Glutamatergic neuron (in vitro differentiated cells): Measurements from ENCODE around the gene GNG5. TPM values are rescaled to one million over a fixed set of nuclear protein-coding genes. Genes with fewer than 3 reads are reported as not detected.

ENCODE experiments used
- DNase-seq: peaks from one replicate; pipeline ENCODE4 v3.0.0; 2022
- H3K27ac Mint-ChIP-seq: one replicate; pipeline ENCODE4 v1.8.0; 2020; ENCODE audit warnings: mild to moderate bottlenecking, mixed read lengths, inconsistent platforms; ENCODE audit not compliant: unreplicated experiment
- H3K27me3 Mint-ChIP-seq: one replicate; pipeline ENCODE4 v1.8.0; 2020; ENCODE audit warnings: mild to moderate bottlenecking, moderate library complexity, mixed read lengths, inconsistent platforms; ENCODE audit not compliant: unreplicated experiment
- H3K36me3 Mint-ChIP-seq: one replicate; pipeline ENCODE4 v1.8.0; 2020; ENCODE audit warnings: mild to moderate bottlenecking, mixed read lengths, inconsistent platforms; ENCODE audit not compliant: unreplicated experiment
- H3K4me1 Mint-ChIP-seq: one replicate; pipeline ENCODE4 v1.8.0; 2020; ENCODE audit warnings: mild to moderate bottlenecking, low read depth, mixed read lengths, inconsistent platforms; ENCODE audit not compliant: unreplicated experiment
- H3K4me3 Mint-ChIP-seq: one replicate; pipeline ENCODE4 v1.8.0; 2020; ENCODE audit warnings: mild to moderate bottlenecking, mixed read lengths, inconsistent platforms; ENCODE audit not compliant: unreplicated experiment
- H3K9me3 Mint-ChIP-seq: one replicate; pipeline ENCODE4 v1.8.0; 2020; ENCODE audit warnings: mild to moderate bottlenecking, moderate library complexity, mixed read lengths, inconsistent platforms; ENCODE audit not compliant: unreplicated experiment
- total RNA-seq: library from RNA; stranded (reverse); fragmentation: NEBNext Ultra II Directional; extraction: Animal tissue kit (Norgen Biotek cat#: 25700); gene quantifications from one replicate; pipeline ENCODE4 v1.2.1, GENCODE V29; 2021; ENCODE audit not compliant: unreplicated experiment
- TF ChIP-seq, protein P1 (sequence below): fragments of 200-600 bp; sonication (generic); IDR thresholded peaks from one replicate; pipeline ENCODE4 v1.5.0; 2021; ENCODE audit not compliant: partially characterized antibody, unreplicated experiment

The GNG5 gene
- total RNA-seq, 1 donor from 2014 or later: 101 TPM

GRCh38 chr1:84479998-84480397 is 26.4 kb downstream of the GNG5 start:
- Mint-ChIP-seq H3K4me3 (peak overlapping the region; percentile 100), H3K27ac (peak overlapping the region; percentile 97), H3K27me3 (peaks cover 9% of the 10 kb centered on the region), H3K4me1 (peaks cover 6% of the 10 kb centered on the region), H3K9me3 (peaks cover 12% of the 10 kb centered on the region), H3K36me3 (peaks cover 9% of the 10 kb centered on the region)
- TF ChIP-seq, protein P1, sequence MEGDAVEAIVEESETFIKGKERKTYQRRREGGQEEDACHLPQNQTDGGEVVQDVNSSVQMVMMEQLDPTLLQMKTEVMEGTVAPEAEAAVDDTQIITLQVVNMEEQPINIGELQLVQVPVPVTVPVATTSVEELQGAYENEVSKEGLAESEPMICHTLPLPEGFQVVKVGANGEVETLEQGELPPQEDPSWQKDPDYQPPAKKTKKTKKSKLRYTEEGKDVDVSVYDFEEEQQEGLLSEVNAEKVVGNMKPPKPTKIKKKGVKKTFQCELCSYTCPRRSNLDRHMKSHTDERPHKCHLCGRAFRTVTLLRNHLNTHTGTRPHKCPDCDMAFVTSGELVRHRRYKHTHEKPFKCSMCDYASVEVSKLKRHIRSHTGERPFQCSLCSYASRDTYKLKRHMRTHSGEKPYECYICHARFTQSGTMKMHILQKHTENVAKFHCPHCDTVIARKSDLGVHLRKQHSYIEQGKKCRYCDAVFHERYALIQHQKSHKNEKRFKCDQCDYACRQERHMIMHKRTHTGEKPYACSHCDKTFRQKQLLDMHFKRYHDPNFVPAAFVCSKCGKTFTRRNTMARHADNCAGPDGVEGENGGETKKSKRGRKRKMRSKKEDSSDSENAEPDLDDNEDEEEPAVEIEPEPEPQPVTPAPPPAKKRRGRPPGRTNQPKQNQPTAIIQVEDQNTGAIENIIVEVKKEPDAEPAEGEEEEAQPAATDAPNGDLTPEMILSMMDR: no peak
- no peak for DNase-seq

DNA sequence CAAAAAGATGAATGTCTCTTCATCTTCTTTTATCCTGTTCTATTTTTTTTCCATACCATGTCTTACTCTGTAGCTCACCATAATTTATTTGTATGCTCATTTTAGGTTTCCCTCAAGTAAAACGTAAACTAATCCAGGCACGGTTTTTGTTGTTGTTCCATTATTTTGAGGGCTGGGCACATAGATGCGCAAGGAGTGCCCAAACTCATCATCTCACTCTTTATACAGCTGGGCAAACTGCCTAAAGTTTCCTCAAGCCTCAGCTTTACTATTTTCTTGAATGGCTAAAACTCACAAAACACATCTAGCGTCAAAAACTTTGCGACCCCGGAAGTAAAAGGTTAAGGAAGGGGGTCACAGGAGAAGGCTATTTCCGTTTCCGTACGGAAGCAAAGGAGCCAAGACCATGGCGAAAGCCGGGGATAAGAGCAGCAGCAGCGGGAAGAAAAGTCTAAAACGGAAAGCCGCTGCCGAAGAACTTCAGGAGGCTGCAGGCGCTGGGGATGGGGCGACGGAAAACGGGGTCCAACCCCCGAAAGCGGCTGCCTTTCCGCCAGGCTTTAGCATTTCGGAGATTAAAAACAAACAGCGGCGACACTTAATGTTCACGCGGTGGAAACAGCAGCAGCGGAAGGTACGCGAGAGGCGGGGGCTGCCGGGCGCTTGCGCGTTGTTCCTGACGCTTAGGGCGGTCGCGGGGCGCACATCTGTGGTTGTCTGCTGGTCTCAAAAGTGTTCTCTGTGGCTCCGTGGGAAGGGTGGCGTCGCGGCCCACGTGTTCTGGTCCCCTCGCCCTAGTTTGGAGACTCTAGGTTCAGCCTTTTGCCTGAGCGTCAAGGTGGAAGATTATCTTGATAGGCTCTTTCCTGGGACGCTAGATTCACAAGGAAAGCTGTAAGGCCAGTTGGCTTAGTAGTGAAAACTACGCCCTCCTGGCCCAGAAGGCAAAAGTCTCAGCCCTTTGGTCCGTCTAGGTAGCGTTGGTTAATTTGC is 27.2 kb downstream of the GNG5 start, which contains the start of gene RPF1:
RPF1 (plus strand) TSS at position 391 of the 993 bp plus-strand sequence; CDS start at position 407, 16 bp downstream.
- TF ChIP-seq, protein P1: no peak
- DNase-seq: peak; percentile 74
- Mint-ChIP-seq H3K36me3 (peaks cover 9% of the 10 kb centered on the region), H3K27me3 (peaks cover 9% of the 10 kb centered on the region), H3K9me3 (peaks cover 14% of the 10 kb centered on the region), H3K4me1 (peaks cover 6% of the 10 kb centered on the region), H3K4me3 (peak within 1 kb of the TSS; percentile 100), H3K27ac (peak within 1 kb of the TSS; percentile 97)

DNA sequence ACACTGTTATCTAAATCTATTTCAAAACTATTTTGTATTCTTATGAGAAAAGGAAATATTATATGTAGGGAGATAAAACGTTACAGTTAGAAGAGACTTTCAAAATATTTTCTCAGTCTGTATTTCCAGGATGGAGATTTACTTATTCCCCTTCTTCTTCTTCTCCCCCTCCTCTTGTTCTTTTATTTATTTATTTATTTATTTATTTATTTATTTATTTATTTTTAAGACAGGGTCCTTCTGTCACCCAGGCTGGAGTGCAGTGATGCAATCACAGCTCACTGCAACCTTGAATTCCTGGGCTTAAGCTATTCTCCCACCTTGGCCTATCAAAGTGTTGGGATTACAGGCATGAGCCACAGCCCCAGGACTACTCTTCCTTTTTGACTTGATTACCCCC is 30.2 kb downstream of the GNG5 start:
- TF ChIP-seq, protein P1: no peak
- Mint-ChIP-seq H3K9me3 (peaks cover 14% of the 10 kb centered on the region), H3K27ac (no peak overlapping the region), H3K36me3 (peaks cover 9% of the 10 kb centered on the region), H3K27me3 (peaks cover 9% of the 10 kb centered on the region), H3K4me1 (peaks cover 6% of the 10 kb centered on the region), H3K4me3 (no peak overlapping the region)
- no peak for DNase-seq

DNA sequence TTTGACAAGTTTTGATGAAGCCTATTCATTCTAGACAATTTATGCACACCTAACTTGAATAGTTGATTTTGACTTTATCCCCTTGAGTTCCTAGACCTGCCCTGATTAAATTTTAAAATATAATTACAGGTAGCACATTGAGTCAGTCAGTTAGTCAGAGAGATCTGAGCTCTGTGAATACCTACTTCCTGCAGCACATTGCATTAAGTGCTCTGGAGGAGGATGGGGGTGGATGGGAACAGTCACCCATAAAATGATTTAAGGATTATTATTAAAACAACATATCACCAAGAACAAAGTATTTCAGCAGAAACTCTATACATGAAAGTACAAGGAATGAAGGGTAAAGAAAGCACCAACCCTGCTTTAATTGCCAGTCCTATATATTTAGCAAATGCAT is 39.1 kb downstream of the GNG5 start:
- H3K4me1 Mint-ChIP-seq: no peaks in the 10 kb centered on the region
- peaks cover 3% of the 10 kb centered on the region for H3K27me3 Mint-ChIP-seq
- DNase-seq: no peak
- no peaks in the 10 kb centered on the region for H3K36me3 Mint-ChIP-seq
- TF ChIP-seq, protein P1: no peak
- H3K4me3 Mint-ChIP-seq: no peak overlapping the region
- H3K9me3 Mint-ChIP-seq: no peaks in the 10 kb centered on the region
- no peak overlapping the region for H3K27ac Mint-ChIP-seq

- no peaks in the 10 kb centered on the region for H3K9me3 Mint-ChIP-seq
- no peak for DNase-seq
- peaks cover 3% of the 10 kb centered on the region for H3K27me3 Mint-ChIP-seq
- TF ChIP-seq, protein P1: no peak
- no peaks in the 10 kb centered on the region for H3K4me1 Mint-ChIP-seq
- no peaks in the 10 kb centered on the region for H3K36me3 Mint-ChIP-seq
- H3K27ac Mint-ChIP-seq: no peak overlapping the region
- no peak overlapping the region for H3K4me3 Mint-ChIP-seq
Measured at GRCh38 chr1:84462118-84462517, 44.3 kb downstream of the GNG5 start.
